H54 (cell line): ENCODE data around the gene AKAP11.

ENCODE experiments used
- DNase-seq: peaks from one replicate; pipeline ENCODE4 v3.0.0; 2011; ENCODE audit warnings: low spot score, mixed read lengths; ENCODE audit not compliant: insufficient read length
- FAIRE-seq: peaks from 3 replicates; lab custom pipeline; 2011; peaks lifted over from hg19 to GRCh38; lab: Jason Lieb, UNC
- POLR2A ChIP-seq: IDR thresholded peaks from 2 replicates; pipeline ENCODE4 v1.6.1; 2011; ENCODE audit warnings: low read depth, mild to moderate bottlenecking, low read length

Gene AKAP11

GRCh38 chr13:42259515-42259914 lies 12.4 kb upstream of the AKAP11 start:
- no peak for TF ChIP-seq POLR2A
- FAIRE-seq, result no peak

GRCh38 chr13:42260903-42261654 lies 10.9 kb upstream of the AKAP11 start:
- no peak for TF ChIP-seq POLR2A
- DNase-seq, result no peak
- FAIRE-seq, result no peak

More at GRCh38 chr13:42259515-42259914, 12.4 kb upstream of the AKAP11 start:
- no peak for DNase-seq

GRCh38 chr13:42266473-42266872 lies 5.5 kb upstream of the AKAP11 start:
- TF ChIP-seq POLR2A, result no peak
- FAIRE-seq (no peak), DNase-seq (no peak)

- DNase-seq (no peak), FAIRE-seq (no peak)
- TF ChIP-seq POLR2A, result no peak
These were observed 1.6 kb upstream of the AKAP11 start for GRCh38 chr13:42270160-42270856.

- DNase-seq, result no peak
- no peak for FAIRE-seq
- no peak for TF ChIP-seq POLR2A
These were observed 1.1 kb upstream of the AKAP11 start for GRCh38 chr13:42270857-42271215.

GRCh38 chr13:42271337-42272114 lies 426 bp upstream of the AKAP11 start:
- peak; percentile 42; the same call in 1 of the 2 replicates for TF ChIP-seq POLR2A
- FAIRE-seq, result peak; percentile 57
- peak; percentile 72 for DNase-seq

GRCh38 chr13:42272804-42273175 lies 838 bp downstream of the AKAP11 start:
- no peak for DNase-seq
- TF ChIP-seq POLR2A, result no peak
- no peak for FAIRE-seq

- no peak for DNase-seq
- TF ChIP-seq POLR2A, result no peak
These were observed 2.6 kb downstream of the AKAP11 start for GRCh38 chr13:42274386-42275097.

GRCh38 chr13:42275098-42275471 lies 3.1 kb downstream of the AKAP11 start:
- DNase-seq (no peak), FAIRE-seq (no peak)
- TF ChIP-seq POLR2A, result no peak

More at GRCh38 chr13:42274386-42275097, 2.6 kb downstream of the AKAP11 start:
- FAIRE-seq, result no peak

- TF ChIP-seq POLR2A, result no peak
- FAIRE-seq (no peak), DNase-seq (no peak)
These were observed 3.6 kb downstream of the AKAP11 start for GRCh38 chr13:42275506-42275905.

- TF ChIP-seq POLR2A, result no peak
- FAIRE-seq (no peak), DNase-seq (no peak)
These were observed 4.7 kb downstream of the AKAP11 start for GRCh38 chr13:42276683-42277082.

GRCh38 chr13:42277618-42278276 lies 5.8 kb downstream of the AKAP11 start:
- FAIRE-seq (no peak), DNase-seq (no peak)
- no peak for TF ChIP-seq POLR2A

- no peak for TF ChIP-seq POLR2A
- FAIRE-seq (no peak), DNase-seq (no peak)
These were observed 7.1 kb downstream of the AKAP11 start for GRCh38 chr13:42279080-42279479.
